SK-N-SH treated with all-trans-retinoic acid at 6 μM for 48 hours (cell line): ENCODE data around the gene SAMHD1.

Experiments
- ATAC-seq: fragments of 200-7000 bp; cut with Tn5 transposase; 3 replicates; pipeline ENCODE4 v1.9.1; 2020; ENCODE audit warnings: mild to moderate bottlenecking, moderate library complexity
- ARNTL ChIP-seq: fragments of 450-650 bp; formaldehyde crosslinking; IDR thresholded peaks from 2 replicates; pipeline ENCODE4 v1.5.0; 2020; ENCODE audit warnings: low read depth, mild to moderate bottlenecking, moderate library complexity, borderline replicate concordance
- CREB5 ChIP-seq: fragments of 250-450 bp; sonication (Bioruptor Pico); IDR thresholded peaks from 2 replicates; pipeline ENCODE4 v1.5.1; 2020; ENCODE audit warnings: low read depth, mild to moderate bottlenecking, moderate library complexity
- CSDC2 ChIP-seq: fragments of 250-450 bp; sonication (Bioruptor Pico); IDR thresholded peaks from 2 replicates; pipeline ENCODE4 v1.5.0; 2020; ENCODE audit warnings: mild to moderate bottlenecking, moderate library complexity
- CSRNP3 ChIP-seq: fragments of 250-450 bp; sonication (Bioruptor Pico); IDR thresholded peaks from 2 replicates; pipeline ENCODE4 v1.5.1; 2021; ENCODE audit warnings: mild to moderate bottlenecking, moderate library complexity
- ESRRG ChIP-seq: fragments of 250-450 bp; sonication (Bioruptor Pico); IDR thresholded peaks from 2 replicates; pipeline ENCODE4 v1.6.1; 2021; ENCODE audit warnings: mild to moderate bottlenecking
- GLIS3 ChIP-seq: fragments of 250-450 bp; sonication (Bioruptor Pico); IDR thresholded peaks from 2 replicates; pipeline ENCODE4 v1.5.0; 2020; ENCODE audit warnings: mild to moderate bottlenecking, moderate library complexity
- ISL1 ChIP-seq: fragments of 250-450 bp; sonication (Bioruptor Pico); IDR thresholded peaks from 2 replicates; pipeline ENCODE4 v2.1.2; 2022; ENCODE audit warnings: mild to moderate bottlenecking, moderate library complexity
- OSR1 ChIP-seq: fragments of 250-450 bp; sonication (Bioruptor Pico); IDR thresholded peaks from 2 replicates; pipeline ENCODE4 v1.8.0; 2022; ENCODE audit warnings: moderate library complexity, mild to moderate bottlenecking, inconsistent platforms
- PPARA ChIP-seq: fragments of 250-450 bp; sonication (Bioruptor Pico); IDR thresholded peaks from 2 replicates; pipeline ENCODE4 v1.5.0; 2020; ENCODE audit warnings: mild to moderate bottlenecking, borderline replicate concordance
- SNAI2 ChIP-seq: fragments of 250-450 bp; sonication (Bioruptor Pico); IDR thresholded peaks from 2 replicates; pipeline ENCODE4 v1.5.0; 2020; ENCODE audit warnings: mild to moderate bottlenecking, moderate library complexity
- TCF4 ChIP-seq: fragments of 250-450 bp; sonication (Bioruptor Pico); IDR thresholded peaks from 2 replicates; pipeline ENCODE4 v1.8.0; 2021; ENCODE audit warnings: mild to moderate bottlenecking, moderate library complexity, borderline replicate concordance
- TOX ChIP-seq: fragments of 250-450 bp; sonication (Bioruptor Pico); IDR thresholded peaks from 2 replicates; pipeline ENCODE4 v1.8.0; 2021; ENCODE audit warnings: mild to moderate bottlenecking, moderate library complexity, borderline replicate concordance
- TSHZ2 ChIP-seq: fragments of 250-450 bp; sonication (Bioruptor Pico); IDR thresholded peaks from 2 replicates; pipeline ENCODE4 v1.5.0; 2020; ENCODE audit warnings: mild to moderate bottlenecking, moderate library complexity
- ZC3H10 ChIP-seq: fragments of 250-450 bp; sonication (Bioruptor Pico); IDR thresholded peaks from 2 replicates; pipeline ENCODE4 v1.5.1; 2021; ENCODE audit warnings: mild to moderate bottlenecking, moderate library complexity
- ZFP30 ChIP-seq: fragments of 450-650 bp; formaldehyde crosslinking; IDR thresholded peaks from 2 replicates; pipeline ENCODE4 v1.5.0; 2022; ENCODE audit warnings: mild to moderate bottlenecking, moderate library complexity
- ZNF565 ChIP-seq: fragments of 450-650 bp; formaldehyde crosslinking; conservative IDR thresholded peaks from 2 replicates; pipeline ENCODE4 v1.5.0; 2020; ENCODE audit warnings: low read depth, mild to moderate bottlenecking, moderate library complexity
- ZNF70 ChIP-seq: fragments of 450-650 bp; formaldehyde crosslinking; IDR thresholded peaks from 2 replicates; pipeline ENCODE4 v1.5.0; 2020; ENCODE audit warnings: mild to moderate bottlenecking, moderate library complexity
- ZNF8 ChIP-seq: fragments of 450-650 bp; formaldehyde crosslinking; IDR thresholded peaks from 2 replicates; pipeline ENCODE4 v1.5.0; 2020; ENCODE audit warnings: mild to moderate bottlenecking, moderate library complexity
- TF ChIP-seq, protein P1 (sequence below): fragments of 250-450 bp; sonication (Bioruptor Pico); IDR thresholded peaks from 2 replicates; pipeline ENCODE4 v1.8.0; 2020; ENCODE audit warnings: mild to moderate bottlenecking, moderate library complexity, borderline replicate concordance
- TF ChIP-seq, protein P2 (sequence below): fragments of 250-450 bp; sonication (Bioruptor Pico); IDR thresholded peaks from 2 replicates; pipeline ENCODE4 v1.8.0; 2021; ENCODE audit warnings: low read depth, mild to moderate bottlenecking, moderate library complexity, borderline replicate concordance

The SAMHD1 gene

DNA sequence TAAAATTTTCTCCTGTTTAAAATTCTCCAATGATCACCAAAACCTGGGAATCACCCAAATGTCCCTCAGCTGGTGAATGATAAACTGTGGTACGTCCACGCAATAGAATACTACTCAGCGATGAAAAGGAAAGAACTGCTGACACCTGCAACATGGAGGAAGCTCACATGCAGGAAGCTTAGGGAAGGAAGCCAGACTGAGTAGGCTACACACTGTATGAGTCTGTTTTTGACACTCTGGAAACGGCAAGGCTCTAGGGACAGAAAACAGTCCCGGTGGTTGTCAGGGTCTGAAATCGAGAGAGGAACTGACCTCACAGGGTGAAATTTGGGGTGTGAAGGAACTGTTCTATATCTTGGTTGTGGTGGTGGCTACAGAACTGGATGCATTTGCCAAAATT lies 100.7 kb downstream of the SAMHD1 start:
- ATAC-seq = no peak
- TF ChIP-seq ZNF8 (peak; percentile 100), ZC3H10 (no peak), TCF4 (no peak), ESRRG (no peak), ISL1 (CRISPR knock-in tag) (no peak)
- TF ChIP-seq, protein P1, sequence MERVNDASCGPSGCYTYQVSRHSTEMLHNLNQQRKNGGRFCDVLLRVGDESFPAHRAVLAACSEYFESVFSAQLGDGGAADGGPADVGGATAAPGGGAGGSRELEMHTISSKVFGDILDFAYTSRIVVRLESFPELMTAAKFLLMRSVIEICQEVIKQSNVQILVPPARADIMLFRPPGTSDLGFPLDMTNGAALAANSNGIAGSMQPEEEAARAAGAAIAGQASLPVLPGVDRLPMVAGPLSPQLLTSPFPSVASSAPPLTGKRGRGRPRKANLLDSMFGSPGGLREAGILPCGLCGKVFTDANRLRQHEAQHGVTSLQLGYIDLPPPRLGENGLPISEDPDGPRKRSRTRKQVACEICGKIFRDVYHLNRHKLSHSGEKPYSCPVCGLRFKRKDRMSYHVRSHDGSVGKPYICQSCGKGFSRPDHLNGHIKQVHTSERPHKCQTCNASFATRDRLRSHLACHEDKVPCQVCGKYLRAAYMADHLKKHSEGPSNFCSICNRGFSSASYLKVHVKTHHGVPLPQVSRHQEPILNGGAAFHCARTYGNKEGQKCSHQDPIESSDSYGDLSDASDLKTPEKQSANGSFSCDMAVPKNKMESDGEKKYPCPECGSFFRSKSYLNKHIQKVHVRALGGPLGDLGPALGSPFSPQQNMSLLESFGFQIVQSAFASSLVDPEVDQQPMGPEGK (CRISPR knock-in tag) = no peak
- TF ChIP-seq, protein P2, sequence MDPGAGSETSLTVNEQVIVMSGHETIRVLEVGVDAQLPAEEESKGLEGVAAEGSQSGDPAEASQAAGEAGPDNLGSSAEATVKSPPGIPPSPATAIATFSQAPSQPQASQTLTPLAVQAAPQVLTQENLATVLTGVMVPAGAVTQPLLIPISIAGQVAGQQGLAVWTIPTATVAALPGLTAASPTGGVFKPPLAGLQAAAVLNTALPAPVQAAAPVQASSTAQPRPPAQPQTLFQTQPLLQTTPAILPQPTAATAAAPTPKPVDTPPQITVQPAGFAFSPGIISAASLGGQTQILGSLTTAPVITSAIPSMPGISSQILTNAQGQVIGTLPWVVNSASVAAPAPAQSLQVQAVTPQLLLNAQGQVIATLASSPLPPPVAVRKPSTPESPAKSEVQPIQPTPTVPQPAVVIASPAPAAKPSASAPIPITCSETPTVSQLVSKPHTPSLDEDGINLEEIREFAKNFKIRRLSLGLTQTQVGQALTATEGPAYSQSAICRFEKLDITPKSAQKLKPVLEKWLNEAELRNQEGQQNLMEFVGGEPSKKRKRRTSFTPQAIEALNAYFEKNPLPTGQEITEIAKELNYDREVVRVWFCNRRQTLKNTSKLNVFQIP (CRISPR knock-in tag) = no peak

DNA sequence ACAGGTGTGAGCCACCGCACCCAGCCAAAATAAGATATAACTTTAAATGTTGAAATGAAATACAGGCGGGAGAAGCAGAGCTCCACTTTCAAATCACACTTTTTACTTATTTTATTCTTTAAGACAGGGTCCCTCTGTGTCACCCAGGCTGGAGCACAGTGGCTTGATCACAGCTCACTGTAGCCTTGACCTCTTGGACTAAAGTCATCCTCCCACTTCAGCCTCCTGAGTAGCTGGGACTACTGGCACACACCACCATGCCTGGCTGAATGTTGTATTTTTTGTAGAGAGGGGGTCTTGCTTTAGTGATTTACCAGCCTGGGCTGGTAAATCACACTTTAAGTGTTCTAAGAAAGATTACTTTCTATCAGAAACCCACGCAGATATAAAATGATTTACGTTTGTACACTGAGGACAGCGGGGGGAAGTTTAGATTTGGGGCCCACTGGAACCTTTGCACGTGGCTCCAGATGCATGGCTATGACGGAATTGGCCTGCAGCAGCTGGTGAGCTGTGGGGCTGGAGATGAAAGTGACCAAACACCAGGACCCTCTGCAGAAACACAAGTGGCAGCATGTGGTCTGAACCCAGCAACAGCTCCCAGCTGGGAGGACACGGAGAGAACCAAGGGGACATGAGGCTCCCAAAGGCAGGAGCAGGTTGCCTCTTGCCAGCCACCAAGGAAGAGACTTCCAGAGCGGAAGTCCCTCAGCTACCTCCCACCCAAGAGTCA lies 102.0 kb downstream of the SAMHD1 start:
- ATAC-seq = no peak
- TF ChIP-seq CSRNP3 (CRISPR knock-in tag) (no peak), ISL1 (CRISPR knock-in tag) (no peak)
- TF ChIP-seq, all 23 proteins: peak for 0

DNA sequence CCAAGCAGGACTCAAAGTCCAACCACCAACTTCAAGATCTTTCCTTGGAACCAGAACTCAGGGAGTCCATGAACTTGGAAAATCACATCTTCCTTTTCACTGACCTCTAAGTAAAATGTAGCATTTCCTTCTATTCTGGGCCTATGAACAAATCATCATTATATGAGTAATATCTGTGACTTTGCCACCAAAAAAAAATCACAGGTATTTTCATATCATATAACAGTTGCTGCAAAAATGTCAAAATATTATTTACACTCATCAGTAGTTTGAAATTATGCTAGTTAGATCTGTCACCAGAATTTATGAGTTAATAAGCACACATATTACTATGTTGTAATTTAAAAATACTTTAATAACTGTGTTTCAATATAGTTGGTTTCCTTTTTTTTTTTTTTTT lies 102.8 kb downstream of the SAMHD1 start:
- TF ChIP-seq CSDC2 (CRISPR knock-in tag) (no peak), CREB5 (no peak), OSR1 (CRISPR knock-in tag) (no peak), ZC3H10 (no peak), PPARA (no peak), ZNF70 (CRISPR knock-in tag) (no peak)
- no peak; the same call in 2 of the 3 replicates for ATAC-seq

DNA sequence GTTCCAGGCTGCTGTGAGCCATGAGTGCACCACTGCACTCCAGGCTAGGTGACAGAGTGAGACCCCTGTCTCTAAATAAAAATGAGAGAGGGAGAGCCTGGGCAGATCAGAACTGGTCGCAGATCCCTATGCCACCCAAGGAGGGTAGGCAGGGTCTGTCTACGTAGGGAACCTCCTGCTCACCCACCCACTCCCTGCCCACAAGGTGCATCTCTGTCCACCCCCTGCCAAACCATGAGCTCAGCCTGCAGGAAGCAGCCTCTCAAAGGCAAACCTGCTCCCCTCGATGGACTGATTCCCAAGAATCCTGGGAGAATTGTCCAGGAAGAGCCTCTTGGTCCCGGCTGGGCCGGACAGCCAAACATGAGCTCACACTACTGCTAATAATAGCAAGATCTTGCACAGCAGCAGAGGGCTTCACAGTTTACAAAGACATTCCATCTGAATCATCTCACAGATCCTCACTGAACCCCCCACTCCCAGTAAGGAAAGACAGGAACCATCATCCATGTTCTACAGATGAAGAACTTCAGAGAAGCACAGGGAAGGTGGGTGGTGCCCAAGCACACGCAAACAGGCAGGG lies 103.3 kb downstream of the SAMHD1 start:
- peak; percentile 92 for ATAC-seq
- TF ChIP-seq ZC3H10 = no peak
- TF ChIP-seq CREB5 = no peak
- TF ChIP-seq TOX (CRISPR knock-in tag) = no peak
- TF ChIP-seq OSR1 (CRISPR knock-in tag) = no peak
- no peak for TF ChIP-seq ESRRG
- TF ChIP-seq ISL1 (CRISPR knock-in tag) = no peak
- TF ChIP-seq ARNTL (CRISPR knock-in tag) = no peak
- TF ChIP-seq TSHZ2 (CRISPR knock-in tag) = no peak
- no peak for TF ChIP-seq SNAI2 (CRISPR knock-in tag)
- TF ChIP-seq ZNF565 (CRISPR knock-in tag) = no peak
- no peak for TF ChIP-seq ZNF8
- TF ChIP-seq, protein P2 (CRISPR knock-in tag) = no peak
- no peak for TF ChIP-seq GLIS3 (CRISPR knock-in tag)
- TF ChIP-seq, protein P1 (CRISPR knock-in tag) = no peak
- no peak for TF ChIP-seq ZFP30 (CRISPR knock-in tag)
- TF ChIP-seq CSDC2 (CRISPR knock-in tag) = no peak
- TF ChIP-seq PPARA = no peak
- TF ChIP-seq TCF4 = no peak
